Mucosa of descending colon (tissue), 3 donors: ENCODE data around the gene DPYSL5. TPM values are rescaled to one million over a fixed set of nuclear protein-coding genes. Genes with fewer than 3 reads are reported as not detected.

Experiments used
- ATAC-seq: fragments of 200-7000 bp; cut with Tn5 transposase; one replicate; pipeline ENCODE4 v1.9.1; 2020; ENCODE audit warnings: mild to moderate bottlenecking, moderate library complexity
- DNase-seq, 3 donors: peaks; one replicate each; pipeline ENCODE4 v3.0.0-alpha.2; 2020
- H3K36me3 ChIP-seq: fragments of 200-600 bp; one replicate; pipeline ENCODE4 v1.8.0; 2021; ENCODE audit warnings: low read depth, mild to moderate bottlenecking
- H3K4me1 ChIP-seq: fragments of 200-600 bp; one replicate; pipeline ENCODE4 v1.8.0; 2021; ENCODE audit warnings: low read depth, mild to moderate bottlenecking
- H3K4me3 ChIP-seq: fragments of 200-600 bp; one replicate; pipeline ENCODE4 v1.8.0; 2021; ENCODE audit warnings: mild to moderate bottlenecking
- H3K9me3 ChIP-seq: fragments of 200-600 bp; one replicate; pipeline ENCODE4 v1.8.0; 2021; ENCODE audit warnings: mild to moderate bottlenecking
- intact Hi-C, 2 donors: fragments of 100-400 bp; cut with DNase I in 1 of 2; cut with micrococcal nuclease in 1 of 2; formaldehyde crosslinking; loops; one replicate each; pipeline versions ENCODE4 v1.11.0 to v1.11.1; 2022; cut with DNase I, micrococcal nuclease
- total RNA-seq, 3 donors: library from RNA; stranded (reverse); fragmentation: NEBNext Ultra II Directional in 2 of 3; extraction: Animal tissue kit (Norgen Biotek cat#: 25700) in 2 of 3; gene quantifications; one replicate each; pipeline versions ENCODE4 v1.2.1 to v1.2.4, GENCODE V29; 2021 to 2023
- TF ChIP-seq, protein P1 (sequence below): fragments of 200-600 bp; IDR thresholded peaks from one replicate; pipeline ENCODE4 v1.8.0; 2022; ENCODE audit warnings: antibody characterized with exemption, mild to moderate bottlenecking
- donor health status: DM: no; HTN: no; CAD: no; lungs with moderate emphysema.
- donor health status: DM: no; HTN: no; CAD: no.
- donor health status: DM: no; HTN: yes; CAD: no.

Gene DPYSL5
- total RNA-seq, 3 donors from 2014 or later: 0.24 to 1.3 (median 0.38) TPM

DNA sequence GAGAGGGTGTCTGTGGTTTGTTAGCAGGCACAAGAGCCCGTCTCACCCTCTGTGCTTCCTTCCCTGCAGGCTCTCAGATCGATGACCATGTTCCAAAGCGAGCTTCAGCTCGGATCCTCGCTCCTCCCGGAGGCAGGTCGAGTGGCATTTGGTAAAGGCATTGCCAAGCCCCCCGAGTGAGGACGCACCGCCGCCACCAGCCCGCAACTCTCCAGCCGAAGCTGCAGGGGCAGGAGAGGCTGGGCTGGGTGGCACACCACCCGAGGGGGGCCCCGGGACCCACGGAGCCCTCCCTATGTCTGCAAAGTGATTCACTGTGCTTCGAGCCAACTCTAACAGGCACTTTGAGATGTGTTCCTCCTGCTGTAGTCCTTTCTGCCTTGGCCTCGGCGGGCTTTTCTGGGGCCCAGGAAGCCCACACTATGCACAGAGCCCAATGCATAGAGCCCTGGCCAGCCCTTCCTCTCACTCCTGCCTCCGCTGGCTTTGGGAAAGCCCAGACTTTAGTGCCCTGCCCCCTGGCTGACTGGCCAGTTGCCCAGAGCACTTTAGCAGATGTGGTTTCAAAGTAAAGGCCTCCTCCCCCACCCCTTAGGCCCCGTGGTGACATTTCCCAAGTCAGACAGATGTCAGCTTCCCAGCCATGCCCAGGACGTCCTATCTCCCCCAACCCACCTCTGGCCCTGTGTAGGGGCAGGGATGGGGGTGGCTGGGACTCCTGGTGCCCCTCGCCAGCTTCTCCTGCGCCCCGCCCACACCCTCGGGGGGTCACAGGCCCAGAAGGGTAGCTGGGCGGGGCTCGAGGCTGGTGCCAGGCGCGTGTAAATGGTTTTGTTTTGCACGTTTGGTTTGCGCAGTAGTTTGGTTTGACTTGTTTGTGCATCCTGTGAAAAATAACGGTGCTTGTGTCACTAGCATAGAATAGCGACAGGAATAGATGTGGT is 99.2 kb downstream of the DPYSL5 start:
- ATAC-seq: peak; percentile 57
- intact Hi-C loops: no loop called here
- Histone ChIP-seq H3K9me3 (no peaks in the 10 kb centered on the region), H3K4me1 (no peaks in the 10 kb centered on the region), H3K4me3 (no peak overlapping the region), H3K36me3 (no peaks in the 10 kb centered on the region)
- DNase-seq: peak in 2 of 3 donors; percentile 48 to 50
- TF ChIP-seq, protein P1, sequence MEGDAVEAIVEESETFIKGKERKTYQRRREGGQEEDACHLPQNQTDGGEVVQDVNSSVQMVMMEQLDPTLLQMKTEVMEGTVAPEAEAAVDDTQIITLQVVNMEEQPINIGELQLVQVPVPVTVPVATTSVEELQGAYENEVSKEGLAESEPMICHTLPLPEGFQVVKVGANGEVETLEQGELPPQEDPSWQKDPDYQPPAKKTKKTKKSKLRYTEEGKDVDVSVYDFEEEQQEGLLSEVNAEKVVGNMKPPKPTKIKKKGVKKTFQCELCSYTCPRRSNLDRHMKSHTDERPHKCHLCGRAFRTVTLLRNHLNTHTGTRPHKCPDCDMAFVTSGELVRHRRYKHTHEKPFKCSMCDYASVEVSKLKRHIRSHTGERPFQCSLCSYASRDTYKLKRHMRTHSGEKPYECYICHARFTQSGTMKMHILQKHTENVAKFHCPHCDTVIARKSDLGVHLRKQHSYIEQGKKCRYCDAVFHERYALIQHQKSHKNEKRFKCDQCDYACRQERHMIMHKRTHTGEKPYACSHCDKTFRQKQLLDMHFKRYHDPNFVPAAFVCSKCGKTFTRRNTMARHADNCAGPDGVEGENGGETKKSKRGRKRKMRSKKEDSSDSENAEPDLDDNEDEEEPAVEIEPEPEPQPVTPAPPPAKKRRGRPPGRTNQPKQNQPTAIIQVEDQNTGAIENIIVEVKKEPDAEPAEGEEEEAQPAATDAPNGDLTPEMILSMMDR: no peak

DNA sequence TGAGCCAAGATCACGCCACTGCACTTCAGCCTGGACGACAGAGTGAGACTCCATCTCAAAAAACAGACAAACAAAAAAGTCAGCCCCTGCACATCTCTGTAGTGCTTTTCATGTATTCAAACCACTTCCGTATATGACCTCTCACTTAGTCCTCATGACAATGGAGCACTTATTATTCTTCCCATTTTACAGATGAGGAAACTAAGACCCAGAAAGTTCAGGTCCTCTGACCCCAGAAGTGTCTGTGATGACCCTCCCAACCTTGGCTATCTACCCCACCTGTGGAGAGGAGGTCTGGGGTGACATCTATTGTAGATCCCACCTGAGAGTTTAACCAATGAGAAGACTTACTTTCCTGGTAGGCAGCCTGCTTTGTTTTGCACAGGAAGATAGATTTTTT is 100.9 kb downstream of the DPYSL5 start:
- TF ChIP-seq, protein P1: no peak
- DNase-seq: no peak
- Histone ChIP-seq H3K36me3 (no peaks in the 10 kb centered on the region), H3K4me1 (no peaks in the 10 kb centered on the region), H3K4me3 (no peak overlapping the region), H3K9me3 (no peaks in the 10 kb centered on the region)
- intact Hi-C loops: no loop called here
- ATAC-seq: no peak

DNA sequence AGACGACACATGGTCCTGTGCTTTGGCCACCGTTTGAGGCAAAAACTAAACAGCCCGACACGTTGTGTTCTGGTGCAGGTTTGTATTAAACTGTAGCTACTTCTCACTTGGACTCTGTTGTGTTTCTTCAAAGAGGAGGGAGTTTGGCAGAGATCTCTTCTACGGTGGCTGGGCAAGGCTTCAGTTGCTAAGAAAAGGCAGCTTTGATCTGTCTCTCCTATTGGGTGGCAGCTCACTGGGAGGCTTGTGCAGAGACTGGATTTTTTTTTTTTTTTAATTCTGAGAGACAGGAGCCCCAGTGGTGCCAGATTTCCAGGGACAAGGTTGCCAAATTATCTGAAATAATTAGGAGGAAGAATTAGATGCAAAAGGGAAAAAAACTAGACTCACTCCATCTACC is 102.3 kb downstream of the DPYSL5 start:
- no peak for ATAC-seq

DNA sequence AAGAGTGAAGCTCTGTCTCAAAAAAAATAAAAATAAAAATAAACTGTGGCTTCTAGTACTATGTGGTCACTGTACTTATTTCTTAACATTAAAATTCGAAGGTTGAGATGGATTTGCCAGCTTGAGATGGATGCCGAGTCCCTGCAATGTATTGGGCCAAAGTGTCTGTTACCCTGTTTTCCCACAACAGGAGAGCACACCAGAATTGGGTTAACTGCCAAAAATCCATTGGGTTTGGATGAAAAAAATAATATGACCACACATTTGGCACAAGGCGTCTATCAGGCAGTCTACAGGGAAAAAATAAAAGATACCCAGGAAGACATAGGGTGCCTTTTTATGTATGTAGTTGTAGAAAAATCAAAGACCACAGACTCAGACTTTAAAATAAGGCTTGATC is 103.3 kb downstream of the DPYSL5 start:
- ATAC-seq (no peak), DNase-seq (no peak)
- TF ChIP-seq, protein P1: no peak
- Histone ChIP-seq H3K9me3 (no peaks in the 10 kb centered on the region), H3K36me3 (no peaks in the 10 kb centered on the region), H3K4me1 (no peaks in the 10 kb centered on the region), H3K4me3 (no peak overlapping the region)
- intact Hi-C loops: no loop called here

More for the DNA sequence above, 102.3 kb downstream of the DPYSL5 start:
- H3K4me3 ChIP-seq: no peak overlapping the region
- intact Hi-C loops: no loop called here
- H3K9me3 ChIP-seq: no peaks in the 10 kb centered on the region
- H3K36me3 ChIP-seq: no peaks in the 10 kb centered on the region
- TF ChIP-seq, protein P1: no peak
- no peaks in the 10 kb centered on the region for H3K4me1 ChIP-seq
- no peak for DNase-seq

DNA sequence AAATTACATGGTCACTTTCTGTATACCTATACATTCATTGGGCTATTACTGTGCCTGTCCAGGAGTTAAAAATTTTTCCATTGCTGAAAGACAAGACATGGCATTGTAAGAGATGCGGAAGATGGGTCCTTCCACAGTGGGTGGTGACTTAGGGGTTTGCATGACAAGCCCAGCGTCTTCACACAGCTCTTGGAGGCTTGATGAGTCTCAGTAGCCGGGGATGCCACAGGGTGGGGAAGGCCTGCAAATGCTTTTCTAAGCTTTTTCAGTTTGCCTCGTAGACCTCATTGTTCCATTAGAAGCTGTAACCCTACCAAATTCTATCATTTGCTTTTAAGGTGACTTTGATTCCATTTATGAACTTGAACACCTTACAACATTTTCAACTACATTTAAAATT is 104.4 kb downstream of the DPYSL5 start:
- no peak overlapping the region for H3K4me3 ChIP-seq
- TF ChIP-seq, protein P1: no peak
- no peaks in the 10 kb centered on the region for H3K4me1 ChIP-seq
- DNase-seq: no peak
- intact Hi-C loops: no loop called here
- no peak for ATAC-seq
- no peaks in the 10 kb centered on the region for H3K36me3 ChIP-seq
- no peaks in the 10 kb centered on the region for H3K9me3 ChIP-seq
